Measurements from ENCODE around the gene SLC9A9.

SLC9A9 gene

GRCh38 chr3:143571548-143571947, 276.7 kb downstream of the SLC9A9 start:
- TF ChIP-seq, protein P1, sequence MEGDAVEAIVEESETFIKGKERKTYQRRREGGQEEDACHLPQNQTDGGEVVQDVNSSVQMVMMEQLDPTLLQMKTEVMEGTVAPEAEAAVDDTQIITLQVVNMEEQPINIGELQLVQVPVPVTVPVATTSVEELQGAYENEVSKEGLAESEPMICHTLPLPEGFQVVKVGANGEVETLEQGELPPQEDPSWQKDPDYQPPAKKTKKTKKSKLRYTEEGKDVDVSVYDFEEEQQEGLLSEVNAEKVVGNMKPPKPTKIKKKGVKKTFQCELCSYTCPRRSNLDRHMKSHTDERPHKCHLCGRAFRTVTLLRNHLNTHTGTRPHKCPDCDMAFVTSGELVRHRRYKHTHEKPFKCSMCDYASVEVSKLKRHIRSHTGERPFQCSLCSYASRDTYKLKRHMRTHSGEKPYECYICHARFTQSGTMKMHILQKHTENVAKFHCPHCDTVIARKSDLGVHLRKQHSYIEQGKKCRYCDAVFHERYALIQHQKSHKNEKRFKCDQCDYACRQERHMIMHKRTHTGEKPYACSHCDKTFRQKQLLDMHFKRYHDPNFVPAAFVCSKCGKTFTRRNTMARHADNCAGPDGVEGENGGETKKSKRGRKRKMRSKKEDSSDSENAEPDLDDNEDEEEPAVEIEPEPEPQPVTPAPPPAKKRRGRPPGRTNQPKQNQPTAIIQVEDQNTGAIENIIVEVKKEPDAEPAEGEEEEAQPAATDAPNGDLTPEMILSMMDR (IDR thresholded peaks at IDR 0.05; ENCODE audit: low read depth, low read length, missing control alignments): no peak
- DNase-seq (ENCODE audit: low read depth): no peak
- H3K4me3 ChIP-seq (ENCODE audit: low read depth, low read length): no peak overlapping the region

- TF ChIP-seq, protein P1 (IDR thresholded peaks at IDR 0.05; ENCODE audit: low read depth, low read length, missing control alignments): no peak
- no peak for DNase-seq (ENCODE audit: low read depth)
- no peak overlapping the region for H3K4me3 ChIP-seq (ENCODE audit: low read depth, low read length)
Observed at GRCh38 chr3:143567823-143568222, 280.4 kb downstream of the SLC9A9 start.

GRCh38 chr3:143565951-143566350, 282.3 kb downstream of the SLC9A9 start:
- TF ChIP-seq, protein P1 (IDR thresholded peaks at IDR 0.05; ENCODE audit: low read depth, low read length, missing control alignments): no peak

DNA sequence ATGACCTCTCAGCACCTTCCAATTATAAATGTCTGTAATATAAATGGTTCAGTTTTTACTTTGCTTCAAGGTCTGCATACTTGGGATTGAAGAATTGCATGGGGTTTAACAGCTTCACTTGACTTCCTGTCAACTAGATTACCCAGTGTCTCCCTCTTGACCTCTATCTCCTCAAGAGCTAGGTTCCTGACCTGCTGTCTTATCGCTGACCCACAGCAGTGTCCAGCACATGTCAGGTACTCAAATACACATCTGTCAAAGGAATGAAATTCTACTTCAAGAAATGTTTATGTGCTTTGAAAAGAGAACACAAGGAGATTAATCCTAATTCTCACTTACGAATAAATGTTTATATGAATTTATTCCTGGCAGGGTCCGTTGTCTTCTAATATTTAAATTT, 284.5 kb downstream of the SLC9A9 start:
- TF ChIP-seq, protein P1 (IDR thresholded peaks at IDR 0.05; ENCODE audit: low read depth, low read length, missing control alignments): no peak
- DNase-seq (ENCODE audit: low read depth): no peak
- H3K4me3 ChIP-seq (ENCODE audit: low read depth, low read length): no peak overlapping the region

More at GRCh38 chr3:143565951-143566350, 282.3 kb downstream of the SLC9A9 start:
- H3K4me3 ChIP-seq (ENCODE audit: low read depth, low read length): no peak overlapping the region
- DNase-seq (ENCODE audit: low read depth): no peak

GRCh38 chr3:143562789-143563188, 285.5 kb downstream of the SLC9A9 start:
- TF ChIP-seq, protein P1 (IDR thresholded peaks at IDR 0.05; ENCODE audit: low read depth, low read length, missing control alignments): no peak
- no peak for DNase-seq (ENCODE audit: low read depth)
- no peak overlapping the region for H3K4me3 ChIP-seq (ENCODE audit: low read depth, low read length)

GRCh38 chr3:143559296-143559695, 289.0 kb downstream of the SLC9A9 start:
- no peak for DNase-seq (ENCODE audit: low read depth)

DNA sequence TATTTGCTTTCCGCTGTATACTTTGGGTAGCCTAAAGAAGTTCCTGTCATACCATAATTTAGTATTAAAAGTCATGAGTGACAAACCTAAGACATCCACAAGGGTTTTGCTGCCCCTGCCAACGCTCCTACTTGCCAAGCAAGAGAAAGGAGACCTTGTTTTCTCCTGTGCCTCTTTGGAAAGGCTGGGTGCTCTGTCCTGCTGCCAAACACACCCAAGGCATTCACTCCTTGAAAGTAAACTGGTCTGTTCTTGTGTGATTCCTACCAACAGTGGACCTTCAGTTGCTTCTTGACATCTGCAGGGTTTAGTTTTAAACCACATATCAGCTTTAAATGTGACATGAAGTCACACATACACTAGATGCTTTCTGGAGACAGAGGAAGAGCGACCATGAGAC, 295.4 kb downstream of the SLC9A9 start:
- no peak for DNase-seq (ENCODE audit: low read depth)
- no peak overlapping the region for H3K4me3 ChIP-seq (ENCODE audit: low read depth, low read length)
- TF ChIP-seq, protein P1 (IDR thresholded peaks at IDR 0.05; ENCODE audit: low read depth, low read length, missing control alignments): no peak

More at GRCh38 chr3:143559296-143559695, 289.0 kb downstream of the SLC9A9 start:
- TF ChIP-seq, protein P1 (IDR thresholded peaks at IDR 0.05; ENCODE audit: low read depth, low read length, missing control alignments): no peak
- H3K4me3 ChIP-seq (ENCODE audit: low read depth, low read length): no peak overlapping the region
